ENCODE results near the gene NIT1.

The NIT1 gene

GRCh38 chr1:161072751-161073449 lies 45.0 kb upstream of the NIT1 start:
- Histone ChIP-seq H3K9me3 (replicated peaks; ENCODE audit: insufficient read depth, low read length) (no peaks in the 10 kb centered on the region), H3K4me3 (ENCODE audit: low read length) (no peak overlapping the region), H3K79me2 (ENCODE audit: low read length) (peaks cover 18% of the 10 kb centered on the region), H3K27ac (ENCODE audit: low read length) (no peak overlapping the region), H3F3A (ENCODE audit: insufficient read depth, low read length) (peaks cover 25% of the 10 kb centered on the region), H2AFZ (ENCODE audit: low read length) (no peak overlapping the region), H3K27me3 (replicated peaks; ENCODE audit: insufficient read depth, low read length) (no peaks in the 10 kb centered on the region), H3K36me3 (replicated peaks; ENCODE audit: insufficient read depth, low read length) (no peaks in the 10 kb centered on the region), H3K9me2 (replicated peaks; ENCODE audit: insufficient read depth, low read length) (no peaks in the 10 kb centered on the region), H3K9ac (ENCODE audit: low read length) (no peak overlapping the region), H4K20me1 (ENCODE audit: insufficient read depth, low read length) (no peaks in the 10 kb centered on the region), H3K4me1 (ENCODE audit: low read length) (peaks cover 18% of the 10 kb centered on the region), H3K4me2 (ENCODE audit: low read depth, low read length) (no peak overlapping the region)
- TF ChIP-seq EZH2phosphoT487 (IDR thresholded peaks at IDR 0.05; ENCODE audit: low read length) (no peak), EZH2 (optimal IDR thresholded peaks at IDR 0.05; ENCODE audit: low read depth, low read length) (no peak), CTCF (IDR thresholded peaks at IDR 0.05; ENCODE audit: low read length) (no peak)
- no peak for DNase-seq

DNA sequence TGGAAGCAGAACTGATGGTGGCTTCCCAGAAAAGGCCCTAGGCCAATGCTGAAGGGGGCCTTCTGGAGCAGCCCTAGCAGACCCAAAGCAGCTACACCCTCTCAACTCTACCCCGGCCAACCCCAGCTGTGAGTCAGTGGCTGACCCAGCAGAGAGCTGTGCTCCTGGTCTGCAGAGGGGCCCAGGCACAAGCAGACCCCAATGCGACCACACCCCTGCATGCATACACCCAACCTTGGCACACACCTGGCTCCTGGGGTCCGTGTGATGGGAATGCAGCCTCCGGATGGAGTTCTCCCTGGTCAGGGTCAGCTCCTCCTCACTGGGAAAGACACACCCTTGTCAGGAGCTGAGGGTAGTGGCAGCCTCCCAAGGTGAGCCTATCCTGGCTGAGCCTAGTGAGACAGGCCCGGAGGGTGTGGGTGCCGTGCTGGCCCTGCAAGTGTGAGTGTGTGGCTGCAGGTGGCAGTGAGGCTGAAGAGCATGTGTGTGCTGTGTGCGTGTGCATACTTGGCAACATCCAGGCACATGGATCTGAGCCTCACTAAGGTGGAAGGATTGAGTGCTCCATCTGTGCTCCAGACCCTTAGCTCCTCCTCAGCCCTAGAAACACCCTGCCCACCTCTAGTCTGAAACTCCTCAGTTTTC lies 44.3 kb upstream of the NIT1 start:
- Histone ChIP-seq H3F3A (ENCODE audit: insufficient read depth, low read length) (peaks cover 23% of the 10 kb centered on the region), H3K27ac (ENCODE audit: low read length) (no peak overlapping the region), H3K9me3 (replicated peaks; ENCODE audit: insufficient read depth, low read length) (no peaks in the 10 kb centered on the region), H3K4me3 (ENCODE audit: low read length) (no peak overlapping the region), H4K20me1 (ENCODE audit: insufficient read depth, low read length) (no peaks in the 10 kb centered on the region), H3K4me2 (ENCODE audit: low read depth, low read length) (no peak overlapping the region), H3K79me2 (ENCODE audit: low read length) (peaks cover 11% of the 10 kb centered on the region), H2AFZ (ENCODE audit: low read length) (no peak overlapping the region), H3K4me1 (ENCODE audit: low read length) (peaks cover 15% of the 10 kb centered on the region), H3K9ac (ENCODE audit: low read length) (no peak overlapping the region), H3K36me3 (replicated peaks; ENCODE audit: insufficient read depth, low read length) (no peaks in the 10 kb centered on the region), H3K9me2 (replicated peaks; ENCODE audit: insufficient read depth, low read length) (no peaks in the 10 kb centered on the region), H3K27me3 (replicated peaks; ENCODE audit: insufficient read depth, low read length) (no peaks in the 10 kb centered on the region)
- TF ChIP-seq EZH2 (optimal IDR thresholded peaks at IDR 0.05; ENCODE audit: low read depth, low read length) (no peak), EZH2phosphoT487 (IDR thresholded peaks at IDR 0.05; ENCODE audit: low read length) (no peak), CTCF (IDR thresholded peaks at IDR 0.05; ENCODE audit: low read length) (no peak)
- DNase-seq: no peak

GRCh38 chr1:161074676-161075368 lies 43.1 kb upstream of the NIT1 start:
- TF ChIP-seq EZH2phosphoT487 (IDR thresholded peaks at IDR 0.05; ENCODE audit: low read length): no peak
- no peak for TF ChIP-seq CTCF (IDR thresholded peaks at IDR 0.05; ENCODE audit: low read length)
- no peaks in the 10 kb centered on the region for H4K20me1 ChIP-seq (ENCODE audit: insufficient read depth, low read length)

More at GRCh38 chr1:161074676-161075368, 43.1 kb upstream of the NIT1 start:
- Histone ChIP-seq H3K9me2 (replicated peaks; ENCODE audit: insufficient read depth, low read length) (no peaks in the 10 kb centered on the region), H3K4me2 (ENCODE audit: low read depth, low read length) (no peak overlapping the region), H3K9me3 (replicated peaks; ENCODE audit: insufficient read depth, low read length) (no peaks in the 10 kb centered on the region), H3K36me3 (replicated peaks; ENCODE audit: insufficient read depth, low read length) (no peaks in the 10 kb centered on the region), H3K4me3 (ENCODE audit: low read length) (no peak overlapping the region), H3K4me1 (ENCODE audit: low read length) (peaks cover 15% of the 10 kb centered on the region), H3K79me2 (ENCODE audit: low read length) (no peaks in the 10 kb centered on the region), H2AFZ (ENCODE audit: low read length) (no peak overlapping the region), H3K27me3 (replicated peaks; ENCODE audit: insufficient read depth, low read length) (no peaks in the 10 kb centered on the region), H3K27ac (ENCODE audit: low read length) (no peak overlapping the region), H3F3A (ENCODE audit: insufficient read depth, low read length) (peaks cover 12% of the 10 kb centered on the region), H3K9ac (ENCODE audit: low read length) (no peak overlapping the region)
- DNase-seq: no peak

Data from MM.1S (cell line).